Activated CD4-positive, CD25-positive, alpha-beta regulatory T cell treated with anti-CD3 and anti-CD28 coated beads, Interleukin-2, amount 50 U/mL, for 72 hours (primary cell): ENCODE results near the gene TAOK3.
A peak's percentile ranks its signal among the peaks of the same experiment; 100 is the strongest.
"Not testable (repeated sequence)": the region's sequence is repeated elsewhere in the genome, so short reads cannot be mapped to it uniquely, and the experiment has no call there.

Source experiments
- DNase-seq: peaks from one replicate; pipeline ENCODE4 v3.0.0; 2021

TAOK3 gene

DNA sequence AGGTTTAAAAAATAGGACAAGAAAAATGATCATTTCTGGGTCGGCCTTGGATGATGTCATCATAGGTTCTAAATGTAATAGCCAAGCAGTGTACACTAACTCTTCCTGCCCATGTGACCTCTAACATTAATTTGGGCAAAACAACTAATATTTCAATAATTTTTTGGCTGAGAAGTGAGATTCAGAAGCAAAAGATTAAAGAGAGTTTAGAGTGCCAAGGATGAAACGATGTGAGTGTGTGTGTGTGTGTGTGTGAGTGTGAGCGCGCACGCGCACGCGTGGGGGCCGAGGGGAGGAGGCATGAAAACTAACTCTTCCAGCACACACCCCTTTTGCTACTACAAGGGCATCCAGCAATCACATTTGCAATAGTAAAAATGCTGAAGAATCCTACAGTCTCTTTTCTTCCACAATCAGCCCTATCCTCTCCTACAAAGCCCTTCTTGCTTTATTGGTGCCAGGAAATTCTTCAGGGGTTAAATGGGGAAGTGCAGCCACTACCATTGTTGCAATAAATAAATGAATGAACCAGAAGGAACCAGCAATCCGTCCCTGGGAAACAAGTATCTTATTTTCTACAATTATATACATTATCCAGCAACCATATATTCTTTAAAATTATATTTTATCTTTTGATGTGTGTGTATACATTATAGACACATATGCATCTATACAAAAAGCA, 183.9 kb downstream of the TAOK3 start:
- DNase-seq: no peak

DNA sequence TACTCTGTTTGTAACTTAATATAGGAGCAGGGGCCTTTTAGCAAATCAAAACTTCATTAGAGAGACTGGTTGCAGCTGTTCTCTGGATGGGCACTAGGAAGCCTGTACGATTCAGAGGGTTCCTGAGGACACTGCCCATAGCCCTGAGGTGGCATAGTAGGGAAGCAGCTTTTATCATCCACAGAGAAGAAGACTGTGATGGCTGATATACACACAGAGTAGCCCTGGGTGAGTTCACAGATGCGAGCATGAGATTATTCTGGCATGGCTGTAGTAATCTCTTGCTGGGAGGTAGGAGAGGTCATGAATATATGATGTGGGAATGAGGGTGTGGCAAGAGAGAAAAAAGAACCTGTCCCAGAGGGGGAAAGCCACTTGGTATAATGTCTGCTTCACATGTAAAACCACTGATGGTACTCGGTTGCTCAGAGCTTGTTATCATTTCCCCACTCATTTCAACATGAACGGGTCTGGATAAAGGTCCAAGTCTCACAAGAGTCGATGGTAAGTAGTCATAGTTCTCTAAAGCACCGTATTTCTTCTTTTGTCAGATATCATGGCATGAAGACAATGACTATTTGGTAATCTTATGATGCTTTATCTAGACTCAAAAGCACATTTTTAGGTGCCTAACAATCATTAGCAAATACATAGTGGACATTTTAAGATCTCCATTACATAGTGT, 184.8 kb downstream of the TAOK3 start:
- DNase-seq: no peak

DNA sequence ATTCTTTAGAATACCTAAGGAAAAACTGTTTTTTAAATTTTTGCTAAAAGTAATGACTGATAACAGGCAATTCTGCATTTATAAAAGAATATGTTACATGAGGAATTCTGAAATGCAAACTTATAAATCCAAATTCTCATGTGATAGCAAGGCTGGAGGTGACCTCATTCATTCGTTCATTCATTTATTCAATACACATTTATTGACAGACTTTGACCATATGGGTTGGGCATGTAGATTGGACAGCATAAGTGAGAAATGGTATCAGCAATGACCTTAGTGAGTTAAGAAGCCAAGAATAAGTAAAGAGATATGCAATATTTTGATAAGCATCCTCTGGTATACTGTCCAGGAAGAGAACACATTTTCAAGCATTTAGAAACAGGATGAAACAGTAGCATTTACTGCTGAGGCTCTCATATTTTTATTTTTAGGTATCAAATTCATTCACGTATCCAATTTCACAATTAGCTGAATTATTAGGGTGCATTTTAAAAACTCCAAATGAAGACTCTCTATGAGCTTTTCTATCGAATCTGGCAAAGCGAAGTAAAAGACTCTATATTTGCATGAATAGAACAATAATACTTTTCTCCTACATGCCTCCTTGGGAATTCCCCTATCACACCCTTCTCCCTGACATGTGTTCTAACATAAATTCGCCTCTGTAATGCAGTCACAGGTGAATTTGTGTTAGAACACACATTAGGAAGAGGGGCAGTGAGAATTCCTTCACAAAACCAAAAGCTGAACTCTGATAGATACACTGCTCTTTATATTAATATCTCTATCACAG, 186.9 kb downstream of the TAOK3 start:
- DNase-seq: no peak

DNA sequence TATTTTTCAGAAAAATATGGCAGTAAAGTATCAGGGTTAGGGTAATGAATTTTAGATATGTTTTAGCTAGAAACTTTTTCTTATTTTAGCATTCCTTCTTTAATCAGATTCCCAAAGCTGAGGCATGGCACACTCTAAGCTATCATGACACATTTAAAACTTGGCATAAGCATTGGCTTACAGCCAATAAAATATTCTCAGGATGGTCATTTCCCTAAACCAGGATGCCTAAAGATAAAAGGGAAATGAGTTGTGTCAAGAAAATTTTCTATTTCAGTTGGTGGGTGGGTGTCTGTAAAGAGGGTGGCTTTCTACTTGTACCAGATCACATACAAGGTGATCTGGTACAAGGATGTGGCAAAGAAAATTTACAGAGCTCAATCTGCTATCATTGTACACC, 189.0 kb downstream of the TAOK3 start:
- DNase-seq: no peak

DNA sequence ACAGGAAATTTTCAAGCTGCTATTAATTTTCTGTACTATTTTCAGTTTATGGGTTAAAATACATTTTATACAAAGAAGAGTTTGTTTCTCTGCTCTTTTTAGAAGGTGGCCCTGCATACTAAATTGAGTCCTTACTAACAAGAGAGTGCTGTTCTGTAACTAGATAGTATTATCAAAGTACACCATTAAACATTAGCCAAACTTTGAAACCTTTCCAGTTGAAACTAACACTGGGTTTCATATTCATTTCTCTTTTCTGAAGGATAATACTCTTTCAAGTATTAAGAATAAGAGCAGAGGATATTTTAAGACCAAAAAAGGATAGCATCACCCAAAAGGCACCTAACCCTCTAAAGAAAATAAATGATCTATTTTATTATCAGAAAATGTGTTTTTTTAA, 189.6 kb downstream of the TAOK3 start:
- DNase-seq: no peak

DNA sequence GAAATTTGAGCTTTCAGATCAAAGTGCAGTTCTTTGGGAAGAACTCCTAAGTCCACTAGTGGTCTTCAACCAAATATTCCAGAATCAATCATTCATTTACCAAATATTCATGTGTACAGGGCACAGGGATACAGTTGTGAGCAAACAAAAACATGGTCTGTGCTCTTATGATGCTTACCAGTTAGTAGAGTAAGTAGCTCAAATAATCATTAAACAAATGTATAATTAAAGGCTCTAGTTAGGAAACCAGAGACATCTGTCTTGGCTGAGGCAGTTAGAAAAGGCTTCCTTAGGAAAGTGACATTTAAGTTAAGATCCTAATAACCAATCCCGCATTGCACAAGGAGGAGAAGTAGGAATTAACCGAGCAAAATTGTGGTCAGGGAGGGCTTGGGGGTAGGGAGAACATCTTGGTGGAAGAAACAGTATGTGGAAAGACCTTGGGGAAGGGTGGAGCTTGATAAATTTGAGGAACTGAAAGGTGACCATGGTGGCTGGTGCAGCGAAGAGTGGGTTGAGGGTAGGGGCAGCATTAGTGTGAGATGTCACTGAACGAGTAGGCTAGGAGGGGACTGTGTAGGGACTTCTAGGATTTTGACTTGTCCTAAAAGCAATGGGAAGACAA, 196.8 kb downstream of the TAOK3 start:
- no peak for DNase-seq

DNA sequence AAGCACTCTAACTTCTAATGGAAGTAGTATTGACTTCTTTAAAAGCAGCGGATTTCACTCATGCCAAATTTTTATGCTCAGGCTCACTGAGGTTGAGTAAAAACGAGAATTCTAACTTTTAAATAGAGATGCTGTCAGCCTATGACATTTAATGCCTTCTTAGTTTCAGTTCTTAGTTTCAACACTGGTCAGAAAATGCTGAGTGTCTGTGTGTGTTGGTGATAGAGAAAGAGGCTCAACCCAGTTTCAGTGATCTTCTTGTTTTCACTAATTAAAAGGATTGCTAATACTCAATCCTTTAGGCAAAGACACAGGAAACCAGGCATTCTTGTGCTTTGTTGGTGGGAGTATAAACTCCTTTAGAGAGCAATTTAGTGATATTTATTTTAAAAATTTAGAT, 205.8 kb downstream of the TAOK3 start:
- no peak for DNase-seq

DNA sequence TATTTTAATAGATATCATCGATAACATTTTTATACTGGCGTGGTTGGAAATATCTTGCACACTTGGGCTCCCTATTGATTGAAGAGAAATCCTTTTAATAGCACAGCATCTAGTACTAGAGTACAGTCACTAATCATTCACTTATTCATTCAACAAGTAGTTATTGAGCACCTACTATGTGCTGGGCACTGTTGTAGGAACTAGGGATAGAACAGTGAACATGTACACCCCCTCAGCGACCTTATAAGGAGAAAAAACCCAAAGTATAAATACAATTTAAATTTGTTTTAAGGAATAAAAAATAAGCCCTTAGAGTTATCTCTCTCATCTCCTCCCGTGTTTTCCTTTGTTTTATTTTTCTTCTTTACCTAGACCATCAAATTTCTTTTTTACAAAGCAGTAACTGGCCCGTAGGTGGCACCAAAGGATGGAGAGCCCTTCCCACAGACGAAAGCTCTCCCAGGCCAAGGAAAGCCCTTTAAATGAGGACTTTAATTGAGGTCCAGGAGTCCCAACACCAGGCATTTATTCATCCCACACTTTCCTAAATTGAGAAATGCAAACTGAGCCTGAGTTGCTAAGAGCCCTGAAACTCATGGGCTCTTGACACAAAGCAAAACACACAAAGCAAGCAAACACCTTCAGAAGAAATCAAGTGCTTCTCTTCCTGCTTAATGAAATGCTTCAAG, 207.8 kb downstream of the TAOK3 start:
- DNase-seq: no peak

DNA sequence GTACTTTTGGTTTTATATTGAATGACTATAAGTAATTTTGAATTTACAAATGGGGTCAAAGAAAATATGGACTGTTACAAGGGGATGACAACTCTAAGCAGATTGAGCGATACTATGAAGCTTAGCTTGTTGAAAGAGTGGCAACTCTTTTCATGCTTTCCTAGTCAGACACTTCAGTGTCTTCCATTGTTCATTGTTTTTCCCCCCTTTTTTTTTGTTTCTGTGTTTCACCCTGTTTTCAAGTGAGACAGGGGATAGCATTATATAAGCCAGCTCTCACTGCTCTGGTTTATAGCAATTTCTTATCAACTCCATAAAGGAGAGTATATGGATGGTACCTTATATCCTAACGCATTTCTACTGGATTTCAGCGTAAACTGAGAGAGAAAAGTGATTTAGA, 212.2 kb downstream of the TAOK3 start:
- DNase-seq: no peak

DNA sequence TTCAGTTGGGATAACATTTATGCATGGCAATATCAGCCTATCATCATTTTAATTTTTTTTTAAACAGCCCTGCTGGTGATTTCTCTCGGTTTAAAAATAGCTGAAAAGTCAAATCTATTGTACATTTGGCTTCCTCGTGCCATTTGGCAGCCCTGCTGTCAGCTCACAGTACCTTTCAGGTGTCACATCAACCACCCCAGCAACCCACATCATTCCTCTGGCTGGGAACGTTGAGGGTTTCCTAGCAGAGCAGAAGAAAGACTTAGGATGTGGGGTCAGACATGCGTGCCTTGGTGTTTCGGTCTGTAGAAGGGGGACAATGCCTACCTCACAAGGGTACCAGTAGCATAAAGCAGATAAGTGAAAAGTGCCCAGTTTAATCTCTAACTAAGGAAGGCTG, 221.0 kb downstream of the TAOK3 start:
- no peak for DNase-seq

DNA sequence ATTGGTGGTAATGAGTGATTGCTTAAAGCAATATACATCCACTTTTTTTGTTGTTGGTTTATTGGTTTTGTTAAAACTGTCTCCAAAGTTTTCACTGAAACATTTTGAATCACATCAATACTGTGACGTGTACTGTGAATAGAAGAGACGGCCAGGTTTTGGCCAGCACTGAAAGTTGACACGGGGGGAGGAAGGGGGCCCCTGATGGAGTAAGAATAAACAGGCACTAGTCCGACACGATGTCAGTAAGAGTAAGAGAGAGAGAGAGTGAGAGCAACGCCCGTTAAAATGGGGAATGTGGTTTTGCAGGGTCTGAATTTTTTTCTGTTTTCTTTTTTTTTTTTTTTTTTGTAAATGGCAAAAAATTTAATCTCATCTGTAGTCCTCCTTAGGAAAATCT, 222.1 kb downstream of the TAOK3 start:
- no peak for DNase-seq

DNA sequence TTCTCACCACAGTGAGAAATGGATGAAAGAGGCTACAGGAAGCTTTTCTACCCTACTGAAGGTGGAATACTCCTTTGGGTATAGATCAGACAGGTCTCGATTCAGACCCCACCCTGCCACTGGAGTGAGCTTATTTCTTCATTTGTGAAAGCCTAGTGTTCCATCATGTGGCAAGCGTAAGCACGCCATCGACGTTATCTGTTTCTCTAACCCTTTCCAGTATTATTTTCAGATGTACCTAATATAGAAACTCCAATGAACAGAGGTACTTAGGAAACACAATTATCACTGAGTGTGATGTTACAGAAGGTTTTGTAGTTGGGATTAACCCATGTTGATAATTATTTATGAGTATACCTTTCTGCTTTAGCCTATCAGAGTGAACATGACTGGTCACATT, 224.4 kb downstream of the TAOK3 start:
- DNase-seq: no peak

DNA sequence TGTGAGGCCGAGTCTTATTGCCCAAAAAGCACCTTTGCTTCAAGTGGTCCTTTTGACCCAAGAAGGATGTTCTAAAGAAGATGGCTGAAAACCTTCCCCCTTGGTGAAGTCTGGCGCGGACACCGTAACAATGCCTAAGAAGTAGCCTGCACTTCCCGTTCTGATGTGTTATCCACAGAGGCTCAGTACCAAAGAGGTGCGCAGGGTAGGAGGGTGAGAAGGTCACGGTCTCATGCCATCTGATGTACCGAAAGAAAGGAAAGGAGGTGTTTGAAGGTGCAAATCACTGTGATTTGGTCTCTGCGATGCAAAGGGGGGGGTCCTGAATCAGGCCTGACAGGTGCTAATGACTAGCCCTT, 226.9 kb downstream of the TAOK3 start:
- no peak for DNase-seq

DNA sequence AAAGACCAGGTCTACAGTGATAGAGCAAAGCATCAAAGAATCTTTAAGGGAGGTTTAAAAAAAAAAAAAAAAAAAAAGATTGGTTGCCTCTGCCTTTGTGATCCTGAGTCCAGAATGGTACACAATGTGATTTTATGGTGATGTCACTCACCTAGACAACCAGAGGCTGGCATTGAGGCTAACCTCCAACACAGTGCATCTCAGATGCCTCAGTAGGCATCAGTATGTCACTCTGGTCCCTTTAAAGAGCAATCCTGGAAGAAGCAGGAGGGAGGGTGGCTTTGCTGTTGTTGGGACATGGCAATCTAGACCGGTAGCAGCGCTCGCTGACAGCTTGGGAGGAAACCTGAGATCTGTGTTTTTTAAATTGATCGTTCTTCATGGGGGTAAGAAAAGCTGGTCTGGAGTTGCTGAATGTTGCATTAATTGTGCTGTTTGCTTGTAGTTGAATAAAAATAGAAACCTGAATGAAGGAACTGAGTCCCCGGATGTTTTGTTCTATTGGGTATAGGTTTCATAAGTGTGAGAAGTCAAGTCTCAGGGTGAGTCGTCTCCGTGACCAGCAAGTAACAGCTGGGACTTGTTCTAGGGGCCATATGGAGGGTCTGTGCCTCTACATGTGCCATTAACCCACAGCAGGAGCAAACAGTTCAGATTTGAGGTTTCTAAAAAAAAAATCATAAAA, 227.5 kb downstream of the TAOK3 start:
- DNase-seq: no peak

DNA sequence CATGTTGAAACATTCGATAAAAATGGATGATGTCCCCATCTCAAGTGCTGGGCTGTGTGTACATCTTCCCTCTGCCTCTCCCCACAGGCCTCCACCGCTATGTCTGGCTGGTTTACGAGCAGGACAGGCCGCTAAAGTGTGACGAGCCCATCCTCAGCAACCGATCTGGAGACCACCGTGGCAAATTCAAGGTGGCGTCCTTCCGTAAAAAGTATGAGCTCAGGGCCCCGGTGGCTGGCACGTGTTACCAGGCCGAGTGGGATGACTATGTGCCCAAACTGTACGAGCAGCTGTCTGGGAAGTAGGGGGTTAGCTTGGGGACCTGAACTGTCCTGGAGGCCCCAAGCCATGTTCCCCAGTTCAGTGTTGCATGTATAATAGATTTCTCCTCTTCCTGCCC, 228.2 kb downstream of the TAOK3 start:
- DNase-seq: no peak

DNA sequence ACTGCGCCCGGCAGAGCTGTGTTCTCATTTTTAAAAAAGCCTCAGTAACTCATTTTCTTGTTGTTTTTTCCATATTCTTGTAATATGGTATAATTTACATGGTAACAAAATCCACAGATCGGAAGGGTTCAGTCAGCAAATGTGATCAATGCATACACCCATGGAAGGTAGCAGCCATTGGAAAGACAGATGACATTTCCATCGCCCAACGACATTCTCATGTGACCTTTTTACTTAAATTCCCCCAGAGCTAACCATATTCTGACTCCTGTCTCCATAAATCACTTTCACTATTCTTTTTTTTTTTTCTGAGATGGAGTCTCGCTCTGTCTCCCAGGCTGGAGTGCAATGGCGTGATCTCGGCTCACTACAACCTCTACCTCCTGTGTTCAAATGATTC, 231.9 kb downstream of the TAOK3 start:
- no peak for DNase-seq

DNA sequence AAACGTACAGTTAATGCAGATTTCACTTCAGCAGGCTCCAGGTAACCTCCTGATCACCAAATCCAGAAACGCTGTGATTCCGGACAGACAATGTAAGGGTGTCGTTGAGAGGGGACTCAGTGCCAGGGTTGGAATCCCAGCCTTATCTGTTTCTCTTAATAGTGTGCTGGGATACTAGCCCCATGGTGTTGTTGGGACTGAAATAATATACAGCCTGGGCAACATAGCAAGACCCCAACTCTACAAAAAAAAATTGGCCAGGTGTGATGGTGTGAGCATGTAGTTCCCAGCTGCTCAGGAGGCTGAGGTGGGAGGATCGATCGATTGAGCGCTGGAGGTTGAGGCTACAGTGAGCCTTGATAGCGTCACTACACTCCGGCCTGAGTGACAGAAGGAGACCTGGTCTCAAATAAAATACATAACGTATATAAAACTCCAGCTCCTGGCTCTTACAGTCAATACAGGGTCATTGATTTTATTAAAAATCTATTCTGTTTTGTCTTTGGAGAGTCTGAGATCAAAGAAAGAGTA, 235.5 kb downstream of the TAOK3 start:
- DNase-seq: no peak

DNA sequence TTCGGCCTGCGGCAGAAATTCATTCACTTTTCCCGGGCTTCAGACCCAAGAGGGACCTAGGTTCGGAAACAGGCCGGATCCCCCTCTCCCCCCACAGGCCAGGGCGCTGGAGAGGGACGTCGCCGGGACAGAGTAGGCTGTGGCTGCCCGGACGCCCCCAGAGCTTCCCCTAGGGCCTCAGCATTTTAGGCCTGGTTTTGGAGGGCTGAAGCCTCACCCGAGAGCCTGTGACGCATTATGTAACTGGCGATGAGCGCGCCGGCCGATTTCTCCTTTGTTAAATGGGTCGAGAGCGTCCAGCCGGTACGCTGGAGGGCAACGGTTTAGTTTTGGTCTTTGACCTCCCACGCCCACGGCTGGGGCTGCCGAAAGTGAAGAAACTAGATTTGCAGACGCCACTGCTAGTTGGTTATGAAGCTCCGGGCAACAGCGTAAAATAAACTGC, 236.1 kb downstream of the TAOK3 start:
- DNase-seq: peak; percentile 52

DNA sequence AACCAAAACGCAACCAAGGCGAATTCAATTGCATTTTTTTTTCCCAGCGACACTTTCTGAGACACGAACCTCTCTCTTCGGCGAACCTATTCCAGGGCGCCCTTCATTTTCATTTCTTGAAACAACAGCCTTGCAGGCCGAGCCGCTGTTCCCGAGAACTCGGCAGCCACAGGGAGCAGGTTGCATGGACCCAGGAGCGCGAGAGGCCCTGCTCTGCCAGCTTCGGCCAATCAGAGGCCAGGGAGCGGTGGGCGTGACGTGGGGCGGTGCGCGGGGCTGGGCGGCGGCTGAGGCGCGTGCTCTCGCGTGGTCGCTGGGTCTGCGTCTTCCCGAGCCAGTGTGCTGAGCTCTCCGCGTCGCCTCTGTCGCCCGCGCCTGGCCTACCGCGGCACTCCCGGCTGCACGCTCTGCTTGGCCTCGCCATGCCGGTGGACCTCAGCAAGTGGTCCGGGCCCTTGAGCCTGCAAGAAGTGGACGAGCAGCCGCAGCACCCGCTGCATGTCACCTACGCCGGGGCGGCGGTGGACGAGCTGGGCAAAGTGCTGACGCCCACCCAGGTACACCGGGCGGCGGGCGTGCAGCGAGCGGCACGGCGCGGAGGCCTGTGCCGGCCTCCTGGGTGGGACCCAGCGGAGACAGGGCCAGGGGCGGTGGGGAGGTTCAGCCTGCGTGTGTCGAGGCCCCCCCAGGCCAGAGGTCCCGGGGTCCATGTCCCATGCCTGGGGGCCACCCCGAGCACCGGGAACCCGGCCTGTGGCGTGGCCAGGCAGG, 236.7 kb downstream of the TAOK3 start, which contains the start of gene PEBP1:
Gene PEBP1, plus strand, starts transcription at position 337 of the 771 bp plus-strand sequence. Its CDS starts 86 bp downstream, at position 423.
- peak; percentile 96 for DNase-seq

DNA sequence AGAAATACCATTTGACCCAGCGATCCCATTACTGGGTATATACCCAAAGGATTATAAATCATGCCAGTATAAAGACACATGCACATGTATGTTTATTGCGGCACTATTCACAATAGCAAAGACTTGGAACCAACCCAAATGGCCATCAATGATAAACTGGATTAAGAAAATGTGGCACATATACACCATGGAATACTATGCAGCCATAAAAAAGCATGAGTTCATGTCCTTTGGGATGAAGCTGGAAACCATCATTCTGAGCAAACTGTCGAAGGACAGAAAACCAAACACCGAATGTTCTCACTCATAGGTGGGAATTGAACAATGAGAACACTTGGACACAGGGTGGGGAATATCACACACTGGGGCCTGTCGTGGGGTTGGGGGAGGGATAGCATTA, 243.3 kb downstream of the TAOK3 start:
- not testable (repeated sequence) for DNase-seq

DNA sequence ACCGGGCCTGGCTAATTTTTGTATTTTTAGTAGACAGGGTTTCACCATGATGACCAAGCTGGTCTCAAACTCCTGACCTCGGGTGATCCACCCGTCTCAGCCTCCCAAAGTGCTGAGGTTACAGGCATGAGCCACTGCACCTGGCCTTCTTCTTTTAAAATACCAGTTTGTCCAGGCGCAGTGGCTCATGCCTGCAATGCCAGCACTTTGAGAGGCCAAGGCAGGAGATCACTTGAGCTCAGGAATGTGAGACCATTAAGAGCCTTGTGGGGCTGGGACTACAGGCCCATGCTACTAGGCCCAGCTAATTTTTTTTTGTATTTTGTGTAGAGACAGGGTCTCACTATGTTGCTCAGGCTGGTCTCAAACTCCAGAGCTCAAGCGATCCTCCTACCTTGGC, 244.8 kb downstream of the TAOK3 start:
- DNase-seq: no peak
